Measurements from ENCODE around the gene ADH7.

- TF ChIP-seq, protein P1, sequence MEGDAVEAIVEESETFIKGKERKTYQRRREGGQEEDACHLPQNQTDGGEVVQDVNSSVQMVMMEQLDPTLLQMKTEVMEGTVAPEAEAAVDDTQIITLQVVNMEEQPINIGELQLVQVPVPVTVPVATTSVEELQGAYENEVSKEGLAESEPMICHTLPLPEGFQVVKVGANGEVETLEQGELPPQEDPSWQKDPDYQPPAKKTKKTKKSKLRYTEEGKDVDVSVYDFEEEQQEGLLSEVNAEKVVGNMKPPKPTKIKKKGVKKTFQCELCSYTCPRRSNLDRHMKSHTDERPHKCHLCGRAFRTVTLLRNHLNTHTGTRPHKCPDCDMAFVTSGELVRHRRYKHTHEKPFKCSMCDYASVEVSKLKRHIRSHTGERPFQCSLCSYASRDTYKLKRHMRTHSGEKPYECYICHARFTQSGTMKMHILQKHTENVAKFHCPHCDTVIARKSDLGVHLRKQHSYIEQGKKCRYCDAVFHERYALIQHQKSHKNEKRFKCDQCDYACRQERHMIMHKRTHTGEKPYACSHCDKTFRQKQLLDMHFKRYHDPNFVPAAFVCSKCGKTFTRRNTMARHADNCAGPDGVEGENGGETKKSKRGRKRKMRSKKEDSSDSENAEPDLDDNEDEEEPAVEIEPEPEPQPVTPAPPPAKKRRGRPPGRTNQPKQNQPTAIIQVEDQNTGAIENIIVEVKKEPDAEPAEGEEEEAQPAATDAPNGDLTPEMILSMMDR (conservative IDR thresholded peaks at IDR 0.05 in 1 of 2, IDR thresholded peaks at IDR 0.05 in 1 of 2; ENCODE audit: low read depth in 1 of 2, low read length in 2 of 2), result no peak
- TF ChIP-seq EZH2 (IDR thresholded peaks at IDR 0.05; ENCODE audit: low read length, missing control alignments), result no peak
Observed at GRCh38 chr4:99438405-99438780, 3.3 kb upstream of the ADH7 start.
